NB4 (cell line): ENCODE data around the gene WSB1.
A peak's percentile ranks its signal among the peaks of the same experiment; 100 is the strongest.

Experiments
- DNase-seq: peaks from one replicate; pipeline ENCODE4 v3.0.0; 2010; ENCODE audit warnings: low read depth
- H3K4me3 ChIP-seq: one replicate; pipeline ENCODE4 v1.5.1; 2011; ENCODE audit warnings: mild to moderate bottlenecking, low read depth, low read length, moderate library complexity
- CTCF ChIP-seq: IDR thresholded peaks from one replicate; pipeline ENCODE4 v1.5.1; 2012; ENCODE audit warnings: low read depth, low read length
- MAX ChIP-seq: IDR thresholded peaks from 2 replicates; pipeline ENCODE4 v1.6.1; 2011; ENCODE audit warnings: low read depth, low read length
- MYC ChIP-seq: IDR thresholded peaks from 2 replicates; pipeline ENCODE4 v1.6.1; 2011; ENCODE audit warnings: low read depth, low read length
- POLR2A ChIP-seq: IDR thresholded peaks from 2 replicates; pipeline ENCODE4 v1.6.1; 2011; ENCODE audit warnings: mild to moderate bottlenecking; ENCODE audit not compliant: insufficient read length; ENCODE audit errors: extremely low read depth

WSB1 gene

DNA sequence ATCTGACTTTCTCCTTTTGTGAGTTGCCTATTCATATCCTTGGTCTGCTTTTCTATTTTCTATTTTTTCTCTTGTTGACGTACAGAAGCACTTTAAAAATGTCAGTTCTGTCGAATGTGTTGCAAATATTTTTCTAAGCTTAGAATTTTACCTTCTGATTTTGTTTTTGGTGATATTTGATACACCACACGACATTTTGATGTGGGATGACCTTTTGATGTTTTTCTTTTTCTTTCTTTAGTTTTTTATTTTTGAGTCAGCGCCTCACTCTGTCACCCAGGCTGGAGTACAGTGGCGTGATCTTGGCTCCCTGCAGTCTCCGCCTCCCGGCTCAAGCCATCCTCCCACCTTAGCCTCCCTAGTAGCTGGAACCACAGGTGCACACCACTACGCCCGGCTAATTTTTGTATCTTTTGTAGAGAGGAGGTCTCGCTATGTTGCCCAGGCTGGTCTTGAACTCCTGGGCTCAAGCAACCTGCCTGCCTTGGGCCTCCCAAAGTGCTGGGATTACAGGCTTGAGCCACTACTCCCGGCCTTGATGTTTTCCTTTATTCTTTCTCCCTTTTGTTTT, 39.6 kb downstream of the WSB1 start:
- DNase-seq, result no peak
- no peak for TF ChIP-seq POLR2A
- no peak for TF ChIP-seq CTCF
- TF ChIP-seq MAX, result no peak
- TF ChIP-seq MYC, result no peak
- H3K4me3 ChIP-seq, result peak overlapping the region; percentile 50

DNA sequence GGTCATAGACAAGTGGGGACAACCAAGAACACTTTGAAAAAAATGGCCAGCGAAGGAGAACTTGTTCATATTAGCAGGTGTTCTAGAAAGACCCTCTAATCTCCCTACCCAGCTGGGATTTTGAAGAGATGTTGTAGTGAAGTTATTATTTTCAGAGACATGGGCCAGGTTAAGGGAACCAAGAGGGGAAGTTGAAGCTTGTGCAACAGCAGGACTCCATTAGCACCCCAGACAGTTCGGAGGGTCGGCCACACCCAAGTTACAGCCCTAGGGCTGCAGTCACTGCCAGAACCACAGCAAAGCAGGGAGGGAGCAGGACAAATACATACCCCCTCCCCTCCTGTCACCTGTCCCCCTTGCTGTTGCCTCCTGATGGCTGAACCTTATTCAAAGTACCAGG, 42.3 kb downstream of the WSB1 start:
- H3K4me3 ChIP-seq, result no peak overlapping the region
- TF ChIP-seq POLR2A (no peak), CTCF (no peak), MYC (no peak), MAX (no peak)
- DNase-seq, result peak; percentile 88

GRCh38 chr17:27338536-27338985, 44.6 kb downstream of the WSB1 start:
- H3K4me3 ChIP-seq, result no peak overlapping the region
- TF ChIP-seq CTCF, result no peak
- TF ChIP-seq MYC, result no peak
- no peak for TF ChIP-seq POLR2A
- no peak for TF ChIP-seq MAX
- no peak for DNase-seq

GRCh38 chr17:27339198-27339835, 45.4 kb downstream of the WSB1 start:
- no peak for TF ChIP-seq POLR2A
- TF ChIP-seq MAX, result no peak
- no peak for TF ChIP-seq CTCF
- TF ChIP-seq MYC, result no peak
- no peak for DNase-seq
- no peak overlapping the region for H3K4me3 ChIP-seq

GRCh38 chr17:27339836-27340550, 46.1 kb downstream of the WSB1 start:
- no peak overlapping the region for H3K4me3 ChIP-seq
- peak; percentile 54 for DNase-seq
- TF ChIP-seq MAX, result no peak
- TF ChIP-seq POLR2A, result no peak
- TF ChIP-seq CTCF, result no peak
- no peak for TF ChIP-seq MYC
